PC-9 (cell line): ENCODE data around the gene ANKRD30B. TPM values are rescaled to one million over a fixed set of nuclear protein-coding genes. Genes with fewer than 3 reads are reported as not detected.

Experiments used
- BruUV-seq: library from RNA; stranded (reverse); fragments of 400-500 nt; replicated peaks from 2 replicates; lab custom pipeline; 2021; lab: Mats Ljungman, UMichigan
- CTCF ChIA-PET: fragments of 300-600 bp; sonication (Branson Sonifier 250); formaldehyde crosslinking; loops from one replicate; lab custom pipeline; 2022; ENCODE audit warnings: antibody characterized with exemption; lab: Charles Lee
- POLR2A ChIA-PET: fragments of 300-600 bp; sonication (Branson Sonifier 250); formaldehyde crosslinking; loops from one replicate; lab custom pipeline; 2022; ENCODE audit warnings: antibody characterized with exemption; ENCODE audit not compliant: unreplicated experiment; lab: Charles Lee
- DNase-seq, 2 experiments: peaks; one replicate each; pipeline versions ENCODE4 v3.0.0 to v3.0.0-alpha.2; 2015 to 2022; ENCODE audit warnings: mixed read lengths in 1 of 2
- H2AFZ ChIP-seq: fragments of 200-600 bp; sonication (generic); 2 replicates; pipeline ENCODE4 v1.8.1; 2017; ENCODE audit warnings: antibody characterized with exemption
- H3F3A ChIP-seq: fragments of 200-600 bp; sonication (generic); 2 replicates; pipeline ENCODE4 v1.8.1; 2017; ENCODE audit warnings: antibody characterized with exemption, mild to moderate bottlenecking, low read depth; ENCODE audit not compliant: insufficient read depth
- H3K27ac ChIP-seq: fragments of 200-600 bp; sonication (generic); 2 replicates; pipeline ENCODE4 v1.6.1; 2016; ENCODE audit warnings: mixed run types
- H3K27me3 ChIP-seq: fragments of 200-600 bp; sonication (generic); 2 replicates; pipeline ENCODE4 v1.6.1; 2016; ENCODE audit warnings: low read depth, mixed run types; ENCODE audit not compliant: insufficient read depth
- H3K36me3 ChIP-seq: fragments of 200-600 bp; sonication (generic); 2 replicates; pipeline ENCODE4 v1.6.1; 2016; ENCODE audit warnings: low read depth, mixed run types
- H3K4me1 ChIP-seq: fragments of 200-600 bp; sonication (generic); replicated peaks from 2 replicates; pipeline ENCODE4 v1.6.1; 2016; ENCODE audit warnings: mixed run types; ENCODE audit not compliant: insufficient read depth
- H3K4me2 ChIP-seq: fragments of 200-600 bp; sonication (generic); 2 replicates; pipeline ENCODE4 v1.6.1; 2017; ENCODE audit warnings: mixed run types
- H3K4me3 ChIP-seq: fragments of 200-600 bp; sonication (generic); 2 replicates; pipeline ENCODE4 v1.6.1; 2016; ENCODE audit warnings: mixed run types
- H3K79me2 ChIP-seq: fragments of 200-600 bp; sonication (generic); 2 replicates; pipeline ENCODE4 v1.6.1; 2017; ENCODE audit warnings: low read depth, mixed run types
- H3K9me2 ChIP-seq: fragments of 200-600 bp; sonication (generic); 2 replicates; pipeline ENCODE4 v1.8.1; 2017; ENCODE audit warnings: mild to moderate bottlenecking; ENCODE audit not compliant: insufficient read depth
- H3K9me3 ChIP-seq: fragments of 200-600 bp; sonication (generic); 2 replicates; pipeline ENCODE4 v1.8.1; 2016; ENCODE audit warnings: low read depth; ENCODE audit not compliant: insufficient read depth
- H4K20me1 ChIP-seq: fragments of 200-600 bp; sonication (generic); 2 replicates; pipeline ENCODE4 v1.8.1; 2017; ENCODE audit not compliant: insufficient read depth
- CTCF ChIP-seq: fragments of 200-600 bp; sonication (generic); conservative IDR thresholded peaks from 2 replicates; pipeline ENCODE4 v1.6.1; 2017; ENCODE audit warnings: mixed run types, antibody characterized with exemption, mild to moderate bottlenecking, moderate library complexity
- EZH2 ChIP-seq: fragments of 200-600 bp; sonication (generic); IDR thresholded peaks from 2 replicates; pipeline ENCODE4 v1.8.0; 2017; ENCODE audit warnings: antibody characterized with exemption, low read depth
- intact Hi-C: fragments of 100-400 bp; cut with micrococcal nuclease; formaldehyde crosslinking; loops from one replicate; pipeline ENCODE4 v1.10.0; 2022; ENCODE audit not compliant: unreplicated experiment
- total RNA-seq: library from RNA; stranded (reverse); gene quantifications from 2 replicates; pipeline ENCODE4 v1.2.3, GENCODE V29; 2021

ANKRD30B gene
- total RNA-seq, 1 experiment from 2014 or later: not detected

- Histone ChIP-seq H3K27me3 (no peaks in the 10 kb centered on the region), H3K27ac (peak overlapping the region; percentile 81), H3K4me1 (no peaks in the 10 kb centered on the region), H3K4me2 (no peak overlapping the region), H3K4me3 (no peak overlapping the region), H4K20me1 (no peaks in the 10 kb centered on the region), H3K9me3 (no peaks in the 10 kb centered on the region), H3K9me2 (no peaks in the 10 kb centered on the region), H3F3A (no peaks in the 10 kb centered on the region), H2AFZ (no peak overlapping the region), H3K79me2 (no peaks in the 10 kb centered on the region), H3K36me3 (no peaks in the 10 kb centered on the region)
- intact Hi-C loops: no loop called here
- ChIA-PET POLR2A (no interaction called here), CTCF (no interaction called here)
- BruUV-seq: no TSS peak
- TF ChIP-seq CTCF (no peak), EZH2 (no peak)
- DNase-seq: no peak
Measured at GRCh38 chr18:14768241-14768640, 20.3 kb downstream of the ANKRD30B start.

DNA sequence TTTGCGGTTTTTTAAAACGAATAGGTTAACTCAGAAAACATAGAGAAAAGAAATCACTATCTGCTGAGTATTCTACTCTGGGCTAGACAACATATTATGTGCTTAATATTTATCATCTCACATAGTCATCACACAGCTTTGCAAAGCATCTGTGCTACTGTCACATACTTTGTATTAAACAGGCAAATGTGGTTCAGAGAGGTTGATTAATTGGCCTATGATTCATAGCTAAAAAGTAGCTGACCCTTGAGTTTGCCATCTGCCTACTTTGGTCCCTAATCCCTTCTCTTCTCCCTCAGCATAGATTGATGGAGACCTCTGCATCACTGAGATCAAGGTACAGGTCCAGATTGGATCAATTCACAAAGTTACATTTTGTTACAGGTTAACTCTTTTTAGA is 21.4 kb downstream of the ANKRD30B start:
- Histone ChIP-seq H3K9me3 (no peaks in the 10 kb centered on the region), H3K79me2 (no peaks in the 10 kb centered on the region), H3K4me3 (no peak overlapping the region), H3K4me2 (no peak overlapping the region), H3K9me2 (no peaks in the 10 kb centered on the region), H3K27ac (no peak overlapping the region), H3K36me3 (no peaks in the 10 kb centered on the region), H3K4me1 (no peaks in the 10 kb centered on the region), H2AFZ (no peak overlapping the region), H4K20me1 (no peaks in the 10 kb centered on the region), H3F3A (no peaks in the 10 kb centered on the region), H3K27me3 (no peaks in the 10 kb centered on the region)
- TF ChIP-seq CTCF (no peak), EZH2 (no peak)
- ChIA-PET CTCF (no interaction called here), POLR2A (no interaction called here)
- BruUV-seq: no TSS peak
- DNase-seq: no peak
- intact Hi-C loops: no loop called here

GRCh38 chr18:14776801-14777200 is 28.8 kb downstream of the ANKRD30B start:
- no peak overlapping the region for H3K4me2 ChIP-seq
- ChIA-PET POLR2A (no interaction called here), CTCF (no interaction called here)
- DNase-seq: no peak
- no peaks in the 10 kb centered on the region for H3K9me3 ChIP-seq
- intact Hi-C loops: no loop called here
- H3K9me2 ChIP-seq: no peaks in the 10 kb centered on the region
- no peak overlapping the region for H3K4me3 ChIP-seq
- no peaks in the 10 kb centered on the region for H4K20me1 ChIP-seq
- TF ChIP-seq CTCF (no peak), EZH2 (no peak)
- H3K4me1 ChIP-seq: no peaks in the 10 kb centered on the region
- no TSS peak for BruUV-seq
- no peaks in the 10 kb centered on the region for H3K79me2 ChIP-seq
- H3K27me3 ChIP-seq: no peaks in the 10 kb centered on the region
- H2AFZ ChIP-seq: no peak overlapping the region
- H3K27ac ChIP-seq: no peak overlapping the region
- H3K36me3 ChIP-seq: no peaks in the 10 kb centered on the region
- no peaks in the 10 kb centered on the region for H3F3A ChIP-seq
